Loucy (cell line): ENCODE results near the gene GPC5.

Source experiments
- H2AFZ ChIP-seq: fragments of 200-600 bp; sonication (generic); 2 replicates; pipeline ENCODE4 v1.6.0; 2016; ENCODE audit warnings: antibody characterized with exemption, mild to moderate bottlenecking, low read length, moderate library complexity
- H3F3A ChIP-seq: fragments of 200-600 bp; 2 replicates; pipeline ENCODE4 v1.6.0; 2016; ENCODE audit warnings: antibody characterized with exemption, low read depth, mild to moderate bottlenecking
- H3K27me3 ChIP-seq: fragments of 200-600 bp; sonication (generic); 2 replicates; pipeline ENCODE4 v1.6.1; 2014; ENCODE audit warnings: low read length, mild to moderate bottlenecking; ENCODE audit not compliant: insufficient read depth, poor library complexity, severe bottlenecking
- H3K36me3 ChIP-seq: fragments of 200-600 bp; sonication (generic); 2 replicates; pipeline ENCODE4 v1.6.1; 2016; ENCODE audit warnings: low read length; ENCODE audit not compliant: insufficient read depth
- H3K4me1 ChIP-seq: fragments of 200-600 bp; sonication (generic); 2 replicates; pipeline ENCODE4 v1.5.1; 2014; ENCODE audit warnings: low read length, mild to moderate bottlenecking; ENCODE audit not compliant: insufficient read depth, poor library complexity, severe bottlenecking
- H3K4me2 ChIP-seq: fragments of 200-600 bp; sonication (generic); 2 replicates; pipeline ENCODE4 v1.6.0; 2014; ENCODE audit warnings: antibody characterized with exemption, low read length, low read depth, mild to moderate bottlenecking; ENCODE audit not compliant: poor library complexity, severe bottlenecking
- H3K4me3 ChIP-seq: fragments of 200-600 bp; sonication (generic); 2 replicates; pipeline ENCODE4 v1.5.1; 2014; ENCODE audit warnings: low read length, mild to moderate bottlenecking, mixed read lengths; ENCODE audit not compliant: poor library complexity, severe bottlenecking
- H3K79me2 ChIP-seq: fragments of 200-600 bp; sonication (generic); 2 replicates; pipeline ENCODE4 v1.6.1; 2014; ENCODE audit warnings: low read length; ENCODE audit not compliant: insufficient read depth
- H3K9ac ChIP-seq: fragments of 200-600 bp; sonication (generic); 2 replicates; pipeline ENCODE4 v1.6.0; 2014; ENCODE audit warnings: mild to moderate bottlenecking, low read depth, low read length, moderate library complexity; ENCODE audit not compliant: poor library complexity, severe bottlenecking
- H3K9me2 ChIP-seq: fragments of 200-600 bp; sonication (generic); replicated peaks from 2 replicates; pipeline ENCODE4 v1.6.1; 2016; ENCODE audit warnings: low read depth, low read length, mixed read lengths
- H3K9me3 ChIP-seq: fragments of 200-600 bp; sonication (generic); 2 replicates; pipeline ENCODE4 v1.6.1; 2014; ENCODE audit warnings: mild to moderate bottlenecking, antibody characterized with exemption, low read length, low read depth; ENCODE audit not compliant: insufficient read depth
- H4K20me1 ChIP-seq: fragments of 200-600 bp; sonication (generic); 2 replicates; pipeline ENCODE4 v1.6.0; 2014; ENCODE audit warnings: antibody characterized with exemption, low read length, mild to moderate bottlenecking; ENCODE audit not compliant: insufficient read depth, poor library complexity, severe bottlenecking
- CTCF ChIP-seq: fragments of 200-600 bp; sonication (generic); conservative IDR thresholded peaks from 2 replicates; pipeline ENCODE4 v1.5.1; 2014; ENCODE audit warnings: mild to moderate bottlenecking, antibody characterized with exemption, low read length
- EZH2phosphoT487 ChIP-seq: fragments of 200-600 bp; IDR thresholded peaks from 2 replicates; pipeline ENCODE4 v1.6.1; 2018; ENCODE audit warnings: antibody characterized with exemption, mild to moderate bottlenecking, moderate library complexity, borderline replicate concordance

GPC5 gene

GRCh38 chr13:92613921-92614320 lies 1215.5 kb downstream of the GPC5 start:
- H3K79me2 ChIP-seq, result no peaks in the 10 kb centered on the region
- TF ChIP-seq EZH2phosphoT487 (no peak), CTCF (no peak)
- no peaks in the 10 kb centered on the region for H3F3A ChIP-seq
- H3K4me3 ChIP-seq, result no peak overlapping the region
- H3K4me1 ChIP-seq, result no peaks in the 10 kb centered on the region
- no peaks in the 10 kb centered on the region for H4K20me1 ChIP-seq
- H3K9me2 ChIP-seq, result no peaks in the 10 kb centered on the region
- H3K9ac ChIP-seq, result no peak overlapping the region
- no peak overlapping the region for H3K4me2 ChIP-seq
- no peaks in the 10 kb centered on the region for H3K36me3 ChIP-seq
- peaks cover 3% of the 10 kb centered on the region; the same call in 1 of the 2 replicates for H3K9me3 ChIP-seq
- H3K27me3 ChIP-seq, result no peaks in the 10 kb centered on the region
- H2AFZ ChIP-seq, result no peak overlapping the region

GRCh38 chr13:92621985-92622384 lies 1223.6 kb downstream of the GPC5 start:
- no peaks in the 10 kb centered on the region for H3F3A ChIP-seq
- no peak overlapping the region for H3K4me2 ChIP-seq
- H2AFZ ChIP-seq, result no peak overlapping the region
- no peaks in the 10 kb centered on the region for H3K9me2 ChIP-seq
- H3K4me1 ChIP-seq, result no peaks in the 10 kb centered on the region
- no peaks in the 10 kb centered on the region for H3K79me2 ChIP-seq
- no peak overlapping the region for H3K9ac ChIP-seq
- no peaks in the 10 kb centered on the region for H3K9me3 ChIP-seq
- TF ChIP-seq EZH2phosphoT487 (no peak), CTCF (no peak)
- no peak overlapping the region for H3K4me3 ChIP-seq
- H3K36me3 ChIP-seq, result no peaks in the 10 kb centered on the region
- H4K20me1 ChIP-seq, result no peaks in the 10 kb centered on the region
- no peaks in the 10 kb centered on the region for H3K27me3 ChIP-seq

GRCh38 chr13:92622905-92623304 lies 1224.5 kb downstream of the GPC5 start:
- Histone ChIP-seq H3K9ac (no peak overlapping the region), H3F3A (no peaks in the 10 kb centered on the region), H2AFZ (no peak overlapping the region), H3K4me2 (no peak overlapping the region), H3K9me3 (no peaks in the 10 kb centered on the region), H4K20me1 (no peaks in the 10 kb centered on the region), H3K4me1 (no peaks in the 10 kb centered on the region), H3K27me3 (no peaks in the 10 kb centered on the region), H3K9me2 (no peaks in the 10 kb centered on the region), H3K79me2 (no peaks in the 10 kb centered on the region), H3K36me3 (no peaks in the 10 kb centered on the region), H3K4me3 (no peak overlapping the region)
- TF ChIP-seq CTCF (no peak), EZH2phosphoT487 (no peak)
